Daoy (cell line): ENCODE measurements around the gene EVI2B. TPM values are rescaled to one million over a fixed set of nuclear protein-coding genes. Genes with fewer than 3 reads are reported as not detected.
"Not testable (repeated sequence)": the region's sequence is repeated elsewhere in the genome, so short reads cannot be mapped to it uniquely, and the experiment has no call there.

Experiments
- DNase-seq: peaks from one replicate; pipeline ENCODE4 v3.0.0-alpha.2; 2015; ENCODE audit warnings: low read depth
- total RNA-seq: library from RNA; depleted of rRNA; stranded (reverse); fragments of >200 nt; shearing (Covaris generic); gene quantifications from 2 replicates; pipeline ENCODE4 v1.2.3, GENCODE V29; 2014; rRNA removed

The EVI2B gene
- total RNA-seq, 1 experiment from 2014 or later: not detected

- DNase-seq: peak; percentile 96
These were observed 44.3 kb downstream of the EVI2B start for GRCh38 chr17:31269578-31269983.

DNA sequence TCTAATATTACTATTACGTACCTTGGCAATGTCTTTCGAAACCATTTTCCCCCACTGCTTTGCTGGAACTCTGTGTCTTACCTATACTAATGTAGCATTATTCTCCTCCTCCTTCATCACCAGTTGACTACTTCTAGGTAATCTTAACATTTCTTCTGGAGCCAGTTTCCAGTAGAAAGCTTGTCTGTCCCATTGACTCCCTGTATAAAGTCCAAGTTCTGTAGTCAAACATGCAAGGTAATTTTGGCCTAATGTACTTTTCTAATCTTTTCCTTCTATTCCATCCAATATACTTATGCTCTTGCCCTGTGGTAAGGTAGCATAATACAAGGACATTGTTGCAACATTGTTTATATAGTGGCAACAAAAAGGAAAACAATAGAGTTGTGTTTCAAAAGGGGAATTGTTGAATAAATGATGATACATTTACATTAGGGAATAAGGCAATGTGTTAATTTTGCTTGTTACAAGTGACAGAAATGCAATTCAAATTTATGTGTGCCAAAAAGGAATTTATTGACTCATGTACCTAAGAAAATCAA lies 44.7 kb downstream of the EVI2B start:
- DNase-seq: no peak

GRCh38 chr17:31266042-31266441 lies 47.8 kb downstream of the EVI2B start:
- no peak for DNase-seq

DNA sequence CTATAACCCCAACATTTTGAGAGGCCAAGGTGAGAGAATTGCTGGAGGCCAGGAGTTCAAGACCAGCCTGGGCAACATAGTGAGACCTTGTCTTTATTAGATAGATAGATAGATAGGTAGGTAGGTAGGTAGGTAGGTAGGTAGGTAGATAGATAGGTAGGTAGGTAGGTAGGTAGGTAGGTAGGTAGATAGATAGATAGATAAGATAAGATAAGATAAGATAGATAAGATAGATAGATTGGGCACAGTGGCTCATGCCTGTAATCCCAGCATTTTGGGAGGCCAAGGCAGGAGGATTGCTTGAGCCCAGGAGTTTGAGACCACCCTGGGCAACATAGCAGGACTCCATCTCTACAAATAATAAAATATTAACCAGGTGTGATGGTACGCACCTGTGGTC lies 50.9 kb downstream of the EVI2B start:
- DNase-seq: not testable (repeated sequence)

- DNase-seq: no peak
These were observed 52.3 kb downstream of the EVI2B start for GRCh38 chr17:31261601-31262000.

DNA sequence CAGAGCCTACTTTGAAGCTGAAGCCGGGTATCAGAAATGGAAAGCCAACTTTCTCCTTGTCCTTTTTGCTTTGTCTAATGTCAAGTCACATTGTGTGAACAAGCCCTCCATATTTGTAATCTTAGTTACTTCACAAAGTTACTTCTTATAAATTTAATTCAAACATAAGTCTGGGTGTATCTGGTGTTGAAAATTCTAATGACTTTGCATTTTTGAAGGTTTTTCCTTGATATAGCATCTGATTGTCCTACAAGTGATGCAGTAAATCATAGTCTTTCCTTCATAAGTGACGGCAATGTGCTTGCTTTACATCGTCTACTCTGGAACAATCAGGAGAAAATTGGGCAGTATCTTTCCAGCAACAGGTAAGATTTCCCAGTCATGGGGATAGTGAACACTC lies 53.7 kb downstream of the EVI2B start:
- DNase-seq: no peak

DNA sequence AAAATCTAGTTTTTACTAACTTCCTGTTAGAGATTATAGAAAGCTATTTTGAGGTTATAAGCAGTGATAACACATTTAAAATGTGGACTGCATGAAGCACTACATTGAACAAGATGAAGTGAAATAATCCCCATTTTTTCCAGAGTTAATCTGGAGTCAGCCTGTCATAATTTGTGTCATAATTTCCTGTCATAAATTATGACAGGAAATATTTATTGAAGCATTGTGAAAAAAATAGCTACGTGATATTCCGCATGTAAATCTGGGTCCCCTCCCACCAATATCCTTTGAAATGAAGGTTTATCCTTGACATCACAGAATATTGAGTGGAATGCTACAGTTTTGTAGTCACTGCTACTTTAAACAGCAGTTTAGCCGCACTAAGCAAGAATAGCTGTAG lies 56.9 kb downstream of the EVI2B start:
- DNase-seq: no peak

DNA sequence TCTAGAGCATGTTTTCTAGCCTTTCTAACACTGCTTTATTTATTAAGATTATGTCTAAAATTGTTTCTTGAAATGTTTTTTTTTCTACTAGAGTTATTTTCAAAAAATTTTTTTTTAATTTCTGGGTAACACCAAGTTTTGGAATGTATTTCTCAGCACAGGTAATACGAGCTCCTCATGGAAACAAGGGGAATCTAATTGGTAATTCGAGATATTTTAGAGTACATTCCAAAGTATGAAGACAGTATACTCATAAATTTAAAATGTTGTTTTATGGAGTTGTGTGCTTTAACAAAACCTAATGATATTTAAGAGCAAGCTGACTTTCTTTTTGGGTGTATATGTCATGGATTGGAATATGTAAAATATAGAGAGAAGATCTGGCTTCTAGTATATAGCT lies 59.2 kb downstream of the EVI2B start:
- no peak for DNase-seq

Other genes with a start within 250 kb of the EVI2B start
- gene NF1, start 219.1 kb downstream of the EVI2B start, total RNA-seq: 13.8 and 30.2 TPM in 2 replicates
- not detected in 2 replicates for gene OMG, start 16.8 kb downstream of the EVI2B start, total RNA-seq
- 0.63 and 4.0 TPM in 2 replicates for gene EVI2A, start 7.6 kb upstream of the EVI2B start, total RNA-seq
- gene RAB11FIP4, start 77.6 kb upstream of the EVI2B start, total RNA-seq: 4.4 and 5.5 TPM in 2 replicates